HepG2 (cell line): ENCODE results near the gene RORC. TPM values are rescaled to one million over a fixed set of nuclear protein-coding genes. Genes with fewer than 3 reads are reported as not detected.

Source experiments
- ATAC-seq: fragments of 200-7000 bp; cut with Tn5 transposase; 3 replicates; pipeline ENCODE4 v1.9.1; 2020; ENCODE audit warnings: mild to moderate bottlenecking, moderate library complexity
- BruUV-seq: library from RNA; stranded (reverse); fragments of 400-500 nt; replicated peaks from 2 replicates; lab custom pipeline; 2021; lab: Mats Ljungman, UMichigan
- CTCF ChIA-PET: fragments of 300-600 bp; formaldehyde crosslinking; extraction: SDS; loops from one replicate; lab custom pipeline; 2021; ENCODE audit warnings: low total read pairs, inconsistent platforms, low intra/inter-chr PET ratio; lab: Yijun Ruan, JAX
- POLR2A ChIA-PET: fragments of 350-600 bp; sonication (Branson Sonifier 250); formaldehyde crosslinking; loops from one replicate; lab custom pipeline; 2020; ENCODE audit warnings: antibody characterized with exemption, inconsistent platforms; lab: Yijun Ruan, JAX
- DNase-seq: peaks from one replicate; pipeline ENCODE4 v3.0.0-alpha.2; 2015; ENCODE audit warnings: low spot score
- FAIRE-seq: peaks from 3 replicates; lab custom pipeline; 2011; peaks lifted over from hg19 to GRCh38; lab: Jason Lieb, UNC
- H2AFZ ChIP-seq: one replicate; pipeline ENCODE4 v1.6.1; 2011; ENCODE audit warnings: low read length, inconsistent platforms
- H3K27ac ChIP-seq: fragments of 300-600 bp; 3 replicates; pipeline ENCODE4 v1.8.0; 2011; ENCODE audit warnings: mixed run types, mild to moderate bottlenecking, mixed read lengths, low read length, inconsistent platforms; ENCODE audit not compliant: insufficient read depth; ENCODE audit errors: extremely low read length
- H3K27me3 ChIP-seq, 2 experiments: fragments of 200-600 bp in 1 of 2; 2 replicates in 1 of 2; 3 replicates in 1 of 2; pipeline versions ENCODE4 v1.6.0 to v1.8.0; 2011; ENCODE audit warnings: low read length in 2 of 2, mild to moderate bottlenecking in 2 of 2, moderate library complexity in 2 of 2, inconsistent platforms in 1 of 2; ENCODE audit not compliant: insufficient read depth in 2 of 2, control insufficient read depth in 1 of 2
- H3K36me3 ChIP-seq, 2 experiments: fragments of 200-600 bp in 1 of 2; replicated peaks in 1 of 2; 2 replicates in 1 of 2; 3 replicates in 1 of 2; pipeline versions ENCODE4 v1.5.1 to v1.8.0; 2011; ENCODE audit warnings: low read length in 2 of 2, inconsistent platforms in 1 of 2; ENCODE audit not compliant: insufficient read depth in 2 of 2, control insufficient read depth in 1 of 2
- H3K4me1 ChIP-seq: 2 replicates; pipeline ENCODE4 v1.5.1; 2012; ENCODE audit warnings: low read length, inconsistent platforms; ENCODE audit not compliant: insufficient read depth
- H3K4me2 ChIP-seq: 2 replicates; pipeline ENCODE4 v1.6.0; 2011; ENCODE audit warnings: low read depth, low read length, inconsistent platforms
- H3K4me3 ChIP-seq, 3 experiments: fragments of 200-600 bp in 1 of 3; sonication (generic), shearing (Covaris generic) in 1 of 3; replicated peaks in 1 of 3; 2 replicates each; pipeline ENCODE4 v1.5.1; 2011 to 2016; ENCODE audit warnings: low read length in 3 of 3, inconsistent platforms in 2 of 3, low read depth in 2 of 3, mild to moderate bottlenecking in 2 of 3, control low read depth in 1 of 3, mixed read lengths in 1 of 3; ENCODE audit not compliant: insufficient read depth in 1 of 3
- H3K79me2 ChIP-seq: one replicate; pipeline ENCODE4 v1.6.1; 2011; ENCODE audit warnings: low read length, inconsistent platforms; ENCODE audit not compliant: insufficient read depth
- H3K9ac ChIP-seq: 2 replicates; pipeline ENCODE4 v1.6.0; 2011; ENCODE audit warnings: mild to moderate bottlenecking, low read depth, low read length, inconsistent platforms; ENCODE audit not compliant: insufficient read depth
- H3K9me3 ChIP-seq: 2 replicates; pipeline ENCODE4 v1.5.1; 2012; ENCODE audit warnings: mild to moderate bottlenecking, low read length
- H4K20me1 ChIP-seq: 2 replicates; pipeline ENCODE4 v1.6.0; 2011; ENCODE audit warnings: inconsistent platforms, mild to moderate bottlenecking, low read length, moderate library complexity; ENCODE audit not compliant: insufficient read depth
- PITX1 ChIP-seq: sonication (generic); formaldehyde crosslinking; IDR thresholded peaks from 2 replicates; pipeline ENCODE4 v1.5.1; 2020; ENCODE audit warnings: mild to moderate bottlenecking, missing genetic modification reagents
- SIX4 ChIP-seq: sonication (generic); formaldehyde crosslinking; IDR thresholded peaks from 2 replicates; pipeline ENCODE4 v1.4.0; 2020; ENCODE audit warnings: missing genetic modification reagents
- TEAD2 ChIP-seq: sonication (generic); formaldehyde crosslinking; IDR thresholded peaks from 2 replicates; pipeline ENCODE4 v1.9.0; 2021; ENCODE audit warnings: missing genetic modification reagents
- TFDP1 ChIP-seq: IDR thresholded peaks from 2 replicates; pipeline ENCODE4 v1.6.1; 2016; ENCODE audit warnings: missing compliant biosample characterization, missing genetic modification reagents, borderline replicate concordance
- ZNF230 ChIP-seq: sonication (generic); formaldehyde crosslinking; IDR thresholded peaks from 2 replicates; pipeline ENCODE4 v1.4.0; 2020; ENCODE audit warnings: mild to moderate bottlenecking, missing genetic modification reagents
- ZNF83 ChIP-seq: sonication (generic); formaldehyde crosslinking; IDR thresholded peaks from 2 replicates; pipeline ENCODE4 v1.4.0; 2020; ENCODE audit warnings: missing genetic modification reagents, mild to moderate bottlenecking, borderline replicate concordance
- WGBS: methylation state at CpG from one replicate; pipeline ENCODE4 v1.1.6; 2017; ENCODE audit warnings: low lambda C conversion rate; 5-methylcytosine and 5-hydroxymethylcytosine counted together
- in situ Hi-C: cut with HindIII; loops from 2 replicates; pipeline ENCODE4 v1.10.0; 2017; ENCODE audit warnings: low pct_unique_long_range_greater_than_20kb; ENCODE audit not compliant: extremely low pct_ligation_motif_present
- intact Hi-C: fragments of 100-400 bp; cut with micrococcal nuclease; formaldehyde crosslinking; loops from one replicate; pipeline ENCODE4 v1.10.0; 2022; ENCODE audit not compliant: unreplicated experiment
- polyA plus RNA-seq, 8 experiments: library from polyadenylated mRNA; depleted of rRNA in 3 of 8; stranded (reverse) in 7 of 8; unstranded in 1 of 8; fragments of >200 nt; fragmentation: Illumina TruSeq in 4 of 8; extraction: Trizol in 4 of 8; gene quantifications; 2 replicates each; pipeline versions ENCODE4 v1.2.1 to v1.2.3, GENCODE V29; 2011 to 2016; ENCODE audit warnings: low read depth in 4 of 8, missing spikeins in 1 of 8, mixed read lengths in 1 of 8; ENCODE audit not compliant: insufficient read depth in 1 of 8
- total RNA-seq, 5 experiments: library from RNA; depleted of rRNA; stranded (reverse); fragments of >200 nt; fragmentation: Illumina TruSeq; extraction: Trizol; gene quantifications; 2 replicates each; pipeline ENCODE4 v1.2.3, GENCODE V29; 2016; ENCODE audit warnings: low read depth in 1 of 5
- TF ChIP-seq, protein P1 (sequence below): IDR thresholded peaks from 2 replicates; pipeline ENCODE4 v1.6.1; 2012; ENCODE audit warnings: inconsistent platforms

Gene RORC
- total and polyA plus RNA-seq, 2 of the 13 experiments (the other 11 are each of a cell fraction or from before 2014, with no cell fraction given) = 2.5 to 6.5 TPM

DNA sequence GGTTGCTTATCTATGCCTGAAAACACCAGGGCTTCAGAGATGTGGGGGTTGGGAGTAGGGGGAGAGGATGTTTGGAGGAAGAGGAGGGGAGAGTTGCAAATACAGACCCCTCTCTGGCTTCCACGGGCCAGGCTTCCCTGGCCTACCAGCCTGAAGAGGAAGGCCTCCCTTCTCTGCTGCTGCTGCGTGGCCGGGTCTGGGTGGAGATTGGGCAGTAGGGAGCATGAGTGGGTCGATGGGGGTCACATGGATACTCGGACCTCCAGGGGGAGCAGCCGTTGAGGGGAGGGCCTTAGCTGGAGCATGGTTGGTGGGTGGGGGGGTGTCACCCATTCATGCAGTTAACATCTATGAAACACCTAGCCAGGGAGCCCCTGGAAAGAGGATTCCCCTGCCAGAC lies 1.5 kb downstream of the RORC start:
- Histone ChIP-seq H4K20me1 (no peaks in the 10 kb centered on the region), H3K4me2 (peak overlapping the region; percentile 100), H3K27me3 (no peaks in the 10 kb centered on the region; a peak in 2 of 5 replicates), H3K79me2 (no peaks in the 10 kb centered on the region), H3K4me1 (peaks cover 52% of the 10 kb centered on the region), H3K4me3 (no peak overlapping the region), H3K9ac (no peak overlapping the region), H3K9me3 (no peaks in the 10 kb centered on the region), H3K36me3 (no peaks in the 10 kb centered on the region), H2AFZ (no peak overlapping the region), H3K27ac (no peak overlapping the region)
- 82% methylated on average over 3 of the region's 6 CpGs for WGBS
- TF ChIP-seq PITX1 (CRISPR knock-in tag) (no peak), TFDP1 (CRISPR knock-in tag) (no peak), SIX4 (no peak), ZNF230 (CRISPR knock-in tag) (no peak), TEAD2 (CRISPR knock-in tag) (no peak), ZNF83 (CRISPR knock-in tag) (no peak)
- TF ChIP-seq, protein P1, sequence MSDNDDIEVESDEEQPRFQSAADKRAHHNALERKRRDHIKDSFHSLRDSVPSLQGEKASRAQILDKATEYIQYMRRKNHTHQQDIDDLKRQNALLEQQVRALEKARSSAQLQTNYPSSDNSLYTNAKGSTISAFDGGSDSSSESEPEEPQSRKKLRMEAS = no peak
- intact Hi-C loops = loop anchor here (5.0 to 10.0 kb wide), 4 partner anchors 38 to 385 kb away; partner anchors contain the start of genes MRPL9, TDRKH and TUFT1
- FAIRE-seq (no peak), DNase-seq (no peak), ATAC-seq (no peak)
- in situ Hi-C loops = loop anchor here (10.0 kb wide), 2 partner anchors 115 to 235 kb away; partner anchors contain the start of gene CELF3
- POLR2A ChIA-PET = interaction anchor here (0.6 to 2.0 kb wide), 6 partner anchors 10 to 325 kb away, joined by 3 to 10 read pairs (median 3); partner anchors contain the start of genes C2CD4D and S100A11
- CTCF ChIA-PET = no interaction called here
- BruUV-seq = no TSS peak
